Fibroblast of lung (primary cell): ENCODE results near the gene EPHB6.

Experiments used
- EZH2 ChIP-seq: IDR thresholded peaks from 2 replicates; pipeline ENCODE4 v1.5.1; 2012; ENCODE audit warnings: low read length, control low read depth, mild to moderate bottlenecking; ENCODE audit errors: missing control alignments
- TF ChIP-seq, protein P1 (sequence below), 2 donors: IDR thresholded peaks in 1 of 2; conservative IDR thresholded peaks in 1 of 2; 1 replicate in 1 of 2; 2 replicates in 1 of 2; pipeline ENCODE4 v1.5.1; 2011 to 2012; ENCODE audit warnings: low read length in 2 of 2, control low read depth in 1 of 2, inconsistent platforms in 1 of 2, low read depth in 1 of 2, mild to moderate bottlenecking in 1 of 2

GRCh38 chr7:142873281-142873784 lies 18.5 kb downstream of the EPHB6 start:
- TF ChIP-seq EZH2, result no peak
- TF ChIP-seq, protein P1, sequence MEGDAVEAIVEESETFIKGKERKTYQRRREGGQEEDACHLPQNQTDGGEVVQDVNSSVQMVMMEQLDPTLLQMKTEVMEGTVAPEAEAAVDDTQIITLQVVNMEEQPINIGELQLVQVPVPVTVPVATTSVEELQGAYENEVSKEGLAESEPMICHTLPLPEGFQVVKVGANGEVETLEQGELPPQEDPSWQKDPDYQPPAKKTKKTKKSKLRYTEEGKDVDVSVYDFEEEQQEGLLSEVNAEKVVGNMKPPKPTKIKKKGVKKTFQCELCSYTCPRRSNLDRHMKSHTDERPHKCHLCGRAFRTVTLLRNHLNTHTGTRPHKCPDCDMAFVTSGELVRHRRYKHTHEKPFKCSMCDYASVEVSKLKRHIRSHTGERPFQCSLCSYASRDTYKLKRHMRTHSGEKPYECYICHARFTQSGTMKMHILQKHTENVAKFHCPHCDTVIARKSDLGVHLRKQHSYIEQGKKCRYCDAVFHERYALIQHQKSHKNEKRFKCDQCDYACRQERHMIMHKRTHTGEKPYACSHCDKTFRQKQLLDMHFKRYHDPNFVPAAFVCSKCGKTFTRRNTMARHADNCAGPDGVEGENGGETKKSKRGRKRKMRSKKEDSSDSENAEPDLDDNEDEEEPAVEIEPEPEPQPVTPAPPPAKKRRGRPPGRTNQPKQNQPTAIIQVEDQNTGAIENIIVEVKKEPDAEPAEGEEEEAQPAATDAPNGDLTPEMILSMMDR (conservative IDR thresholded peaks at IDR 0.05 in 1 of 2, IDR thresholded peaks at IDR 0.05 in 1 of 2; ENCODE audit: low read depth in 1 of 2, low read length in 2 of 2), result peak; percentile 17 to 24
